NCI-H1417 (cell line): ENCODE results near the gene ANKRD13A.
"Not testable (repeated sequence)": the region's sequence is repeated elsewhere in the genome, so short reads cannot be mapped to it uniquely, and the experiment has no call there.

Source experiments
- DNase-seq, 3 experiments: peaks; one replicate each; lab custom pipeline; 2025; lab: John Stamatoyannopoulos, UW

The ANKRD13A gene

GRCh38 chr12:110079477-110080400 is 80.5 kb downstream of the ANKRD13A start:
- no peak for DNase-seq

- DNase-seq: no peak
Observed at GRCh38 chr12:110080410-110080809, 81.2 kb downstream of the ANKRD13A start.

- DNase-seq: no peak
Observed at GRCh38 chr12:110084314-110085015, 85.2 kb downstream of the ANKRD13A start.

GRCh38 chr12:110088216-110088615 is 89.0 kb downstream of the ANKRD13A start:
- not testable (repeated sequence) for DNase-seq

GRCh38 chr12:110088936-110089335 is 89.7 kb downstream of the ANKRD13A start:
- no peak for DNase-seq
